IMR-90 (cell line): ENCODE results near the gene PTPRG. TPM values are rescaled to one million over a fixed set of nuclear protein-coding genes. Genes with fewer than 3 reads are reported as not detected.

Source experiments
- ATAC-seq: fragments of 200-7000 bp; cut with Tn5 transposase; 2 replicates; pipeline ENCODE4 v1.9.1; 2020; ENCODE audit warnings: low read depth, mild to moderate bottlenecking, moderate library complexity
- BruUV-seq: library from RNA; stranded (reverse); fragments of 400-500 nt; replicated peaks from 2 replicates; lab custom pipeline; 2021; lab: Mats Ljungman, UMichigan
- CTCF ChIA-PET: fragments of 300-600 bp; formaldehyde crosslinking; extraction: SDS; loops from one replicate; lab custom pipeline; 2021; ENCODE audit warnings: antibody characterized with exemption; lab: Yijun Ruan, JAX
- POLR2A ChIA-PET: fragments of 300-600 bp; sonication (Branson Sonifier 250); formaldehyde crosslinking; loops from one replicate; lab custom pipeline; 2022; ENCODE audit warnings: antibody characterized with exemption; ENCODE audit not compliant: unreplicated experiment; lab: Charles Lee
- DNase-seq: peaks from one replicate; pipeline ENCODE4 v3.0.0; 2013
- H2AFZ ChIP-seq: replicated peaks from 2 replicates; pipeline ENCODE3; 2013; ENCODE audit warnings: low read length, mild to moderate bottlenecking; ENCODE audit not compliant: poor library complexity
- H2AK5ac ChIP-seq: 2 replicates; pipeline ENCODE4 v1.6.1; 2013; ENCODE audit warnings: low read depth, low read length, inconsistent platforms
- H2AK9ac ChIP-seq: replicated peaks from 2 replicates; pipeline ENCODE3; 2013; ENCODE audit warnings: mild to moderate bottlenecking, low read depth, low read length, moderate library complexity; ENCODE audit not compliant: poor library complexity
- H2BK120ac ChIP-seq: 2 replicates; pipeline ENCODE4 v1.6.1; 2013; ENCODE audit warnings: low read depth, low read length, inconsistent platforms
- H2BK15ac ChIP-seq: 3 replicates; pipeline ENCODE4 v1.6.1; 2013; ENCODE audit warnings: low read depth, low read length, inconsistent platforms
- H2BK20ac ChIP-seq: 2 replicates; pipeline ENCODE4 v1.6.1; 2013; ENCODE audit warnings: low read depth, mild to moderate bottlenecking, inconsistent platforms, low read length, moderate library complexity
- H2BK5ac ChIP-seq: 2 replicates; pipeline ENCODE4 v1.6.1; 2013; ENCODE audit warnings: mild to moderate bottlenecking, low read depth, low read length, inconsistent platforms; ENCODE audit not compliant: poor library complexity, severe bottlenecking
- H3K14ac ChIP-seq: replicated peaks from 2 replicates; pipeline ENCODE4 v1.6.1; 2013; ENCODE audit warnings: low read depth, low read length, inconsistent platforms
- H3K18ac ChIP-seq: 2 replicates; pipeline ENCODE4 v1.6.1; 2013; ENCODE audit warnings: low read depth, low read length, control low read depth
- H3K23ac ChIP-seq: 2 replicates; pipeline ENCODE4 v1.6.1; 2013; ENCODE audit warnings: low read depth, low read length, inconsistent platforms
- H3K27ac ChIP-seq: 2 replicates; pipeline ENCODE4 v1.5.1; 2013; ENCODE audit warnings: mild to moderate bottlenecking, control low read depth, low read length; ENCODE audit not compliant: insufficient read depth
- H3K27me3 ChIP-seq: 2 replicates; pipeline ENCODE4 v1.6.1; 2013; ENCODE audit warnings: low read length; ENCODE audit not compliant: control insufficient read depth, insufficient read depth
- H3K36me3 ChIP-seq: 2 replicates; pipeline ENCODE4 v1.6.1; 2013; ENCODE audit warnings: low read length, mixed read lengths; ENCODE audit not compliant: control insufficient read depth, insufficient read depth
- H3K4ac ChIP-seq: 2 replicates; pipeline ENCODE4 v1.6.1; 2013; ENCODE audit warnings: low read depth, low read length, inconsistent platforms
- H3K4me1 ChIP-seq: 2 replicates; pipeline ENCODE4 v1.6.1; 2013; ENCODE audit warnings: low read length, mixed read lengths; ENCODE audit not compliant: control insufficient read depth, insufficient read depth
- H3K4me2 ChIP-seq: 2 replicates; pipeline ENCODE4 v1.6.1; 2013; ENCODE audit warnings: low read depth, mild to moderate bottlenecking, control low read depth, low read length, moderate library complexity
- H3K4me3 ChIP-seq: 2 replicates; pipeline ENCODE4 v1.5.1; 2013; ENCODE audit warnings: low read depth, mild to moderate bottlenecking, control low read depth, low read length, moderate library complexity; ENCODE audit not compliant: insufficient read depth
- H3K56ac ChIP-seq: 2 replicates; pipeline ENCODE4 v1.6.1; 2013; ENCODE audit warnings: low read length, inconsistent platforms; ENCODE audit not compliant: insufficient read depth; ENCODE audit errors: extremely low read depth
- H3K79me1 ChIP-seq, 2 experiments: 2 replicates each; pipeline ENCODE4 v1.6.1; 2013; ENCODE audit warnings: low read length in 2 of 2, inconsistent platforms in 1 of 2, low read depth in 1 of 2
- H3K9ac ChIP-seq: 2 replicates; pipeline ENCODE4 v1.6.1; 2013; ENCODE audit warnings: low read depth, low read length, control low read depth
- H3K9me1 ChIP-seq: 2 replicates; pipeline ENCODE4 v1.6.1; 2013; ENCODE audit warnings: low read length, inconsistent platforms; ENCODE audit not compliant: insufficient read depth
- H3K9me3 ChIP-seq: 2 replicates; pipeline ENCODE4 v1.6.1; 2013; ENCODE audit warnings: low read length; ENCODE audit not compliant: control insufficient read depth, insufficient read depth
- H4K20me1 ChIP-seq: 2 replicates; pipeline ENCODE4 v1.6.1; 2013; ENCODE audit warnings: low read length, inconsistent platforms; ENCODE audit not compliant: insufficient read depth
- H4K5ac ChIP-seq: 2 replicates; pipeline ENCODE4 v1.6.1; 2013; ENCODE audit warnings: mild to moderate bottlenecking, low read depth, low read length, control low read depth
- H4K8ac ChIP-seq, 2 experiments: 2 replicates each; pipeline ENCODE4 v1.6.1; 2013; ENCODE audit warnings: low read depth in 2 of 2, low read length in 2 of 2, control low read depth in 1 of 2, inconsistent platforms in 1 of 2
- H4K91ac ChIP-seq: 2 replicates; pipeline ENCODE4 v1.6.1; 2013; ENCODE audit warnings: low read depth, low read length, inconsistent platforms; ENCODE audit not compliant: insufficient read depth
- CEBPB ChIP-seq: IDR thresholded peaks from 2 replicates; pipeline ENCODE4 v1.6.1; 2012; ENCODE audit warnings: low read depth, low read length, improper control_type of control experiment
- CTCF ChIP-seq: conservative IDR thresholded peaks from 2 replicates; pipeline ENCODE4 v1.5.1; 2012; ENCODE audit warnings: mild to moderate bottlenecking, low read depth, low read length, improper control_type of control experiment
- FOS ChIP-seq: fragments of 150-350 bp; IDR thresholded peaks from 2 replicates; pipeline ENCODE4 v1.6.1; 2016; ENCODE audit warnings: low read depth, low read length
- MAFK ChIP-seq: IDR thresholded peaks from 2 replicates; pipeline ENCODE4 v1.6.1; 2012; ENCODE audit warnings: low read depth, low read length, improper control_type of control experiment
- MXI1 ChIP-seq: IDR thresholded peaks from 2 replicates; pipeline ENCODE4 v1.6.1; 2012; ENCODE audit warnings: low read depth, mild to moderate bottlenecking, low read length, moderate library complexity, borderline replicate concordance
- POLR2A ChIP-seq: IDR thresholded peaks from 2 replicates; pipeline ENCODE4 v1.6.1; 2012; ENCODE audit warnings: mild to moderate bottlenecking, low read depth, low read length
- RAD21 ChIP-seq: IDR thresholded peaks from 2 replicates; pipeline ENCODE4 v1.6.1; 2012; ENCODE audit warnings: low read length, improper control_type of control experiment
- RCOR1 ChIP-seq: IDR thresholded peaks from 2 replicates; pipeline ENCODE4 v1.6.1; 2012; ENCODE audit warnings: mild to moderate bottlenecking, low read length, improper control_type of control experiment; ENCODE audit not compliant: insufficient replicate concordance
- RFX5 ChIP-seq: IDR thresholded peaks from 2 replicates; pipeline ENCODE4 v1.8.0; 2012; ENCODE audit warnings: low read depth, mild to moderate bottlenecking, low read length, moderate library complexity
- SMC3 ChIP-seq: fragments of 150-350 bp; IDR thresholded peaks from 2 replicates; pipeline ENCODE4 v1.6.1; 2016; ENCODE audit warnings: low read depth, mild to moderate bottlenecking, antibody characterized with exemption, low read length, moderate library complexity
- WGBS, 2 experiments: methylation state at CpG; one replicate each; pipeline versions ENCODE4 v1.1.5 to v1.1.7; 2013; ENCODE audit warnings: missing lambda C conversion rate in 2 of 2; ENCODE audit not compliant: insufficient read length in 1 of 2; ENCODE audit errors: extremely low coverage in 2 of 2; 5-methylcytosine and 5-hydroxymethylcytosine counted together
- dilution Hi-C: fragments of 300-500 bp; cut with HindIII; formaldehyde crosslinking; loops from one replicate; pipeline ENCODE4 v1.14.3; 2018; ENCODE audit warnings: low sequenced_read_pairs; ENCODE audit not compliant: unreplicated experiment
- in situ Hi-C: fragments of 300-500 bp; cut with MboI; formaldehyde crosslinking; loops from 3 replicates; pipeline ENCODE4 v1.14.3; 2019; ENCODE audit warnings: low sequenced_read_pairs, inconsistent platforms, mixed read lengths
- intact Hi-C: fragments of 100-400 bp; cut with micrococcal nuclease; formaldehyde crosslinking; loops from 2 replicates; pipeline ENCODE4 v1.10.0; 2022
- polyA plus RNA-seq, 3 experiments: library from polyadenylated mRNA; depleted of rRNA; stranded (reverse); fragments of >200 nt; gene quantifications; 2 replicates each; pipeline ENCODE4 v1.2.3, GENCODE V29; 2012; ENCODE audit warnings: low replicate concordance in 1 of 3
- total RNA-seq: library from RNA; depleted of rRNA; stranded (reverse); fragments of >200 nt; gene quantifications from 2 replicates; pipeline ENCODE4 v1.2.3, GENCODE V29; 2012
- TF ChIP-seq, protein P1 (sequence below): fragments of 150-350 bp; IDR thresholded peaks from 2 replicates; pipeline ENCODE4 v1.6.1; 2016; ENCODE audit warnings: low read depth, mild to moderate bottlenecking, low read length, moderate library complexity, borderline replicate concordance
- TF ChIP-seq, protein P2 (sequence below): fragments of 150-350 bp; IDR thresholded peaks from 2 replicates; pipeline ENCODE4 v1.6.1; 2017; ENCODE audit warnings: mild to moderate bottlenecking, antibody characterized with exemption, low read length, low read depth

The PTPRG gene
- total and polyA plus RNA-seq, 2 of the 4 experiments (the other 2 are of a cell fraction): 7.7 to 31.0 TPM

- H3K23ac ChIP-seq: no peak overlapping the region
- no peak overlapping the region for H3K27ac ChIP-seq
- ATAC-seq: no peak
- H3K4ac ChIP-seq: no peak overlapping the region
- peaks cover 6% of the 10 kb centered on the region for H3K9me1 ChIP-seq
- WGBS, 2 experiments: no CpG with 5 or more reads among the region's 5 CpGs
- no TSS peak for BruUV-seq
- dilution Hi-C loops: no loop called here
- no peak overlapping the region for H2AK5ac ChIP-seq
- H3K27me3 ChIP-seq: no peaks in the 10 kb centered on the region
- H4K8ac ChIP-seq: no peak overlapping the region
- no peaks in the 10 kb centered on the region; a peak in 1 of 4 replicates for H3K79me1 ChIP-seq
- H3K18ac ChIP-seq: no peak overlapping the region
- H4K5ac ChIP-seq: no peak overlapping the region
- no peak for DNase-seq
- no peak overlapping the region for H2BK120ac ChIP-seq
- peaks cover 3% of the 10 kb centered on the region; the same call in 1 of the 2 replicates for H3K36me3 ChIP-seq
- TF ChIP-seq, protein P1, sequence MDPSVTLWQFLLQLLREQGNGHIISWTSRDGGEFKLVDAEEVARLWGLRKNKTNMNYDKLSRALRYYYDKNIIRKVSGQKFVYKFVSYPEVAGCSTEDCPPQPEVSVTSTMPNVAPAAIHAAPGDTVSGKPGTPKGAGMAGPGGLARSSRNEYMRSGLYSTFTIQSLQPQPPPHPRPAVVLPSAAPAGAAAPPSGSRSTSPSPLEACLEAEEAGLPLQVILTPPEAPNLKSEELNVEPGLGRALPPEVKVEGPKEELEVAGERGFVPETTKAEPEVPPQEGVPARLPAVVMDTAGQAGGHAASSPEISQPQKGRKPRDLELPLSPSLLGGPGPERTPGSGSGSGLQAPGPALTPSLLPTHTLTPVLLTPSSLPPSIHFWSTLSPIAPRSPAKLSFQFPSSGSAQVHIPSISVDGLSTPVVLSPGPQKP: no peak
- no peak for TF ChIP-seq FOS
- TF ChIP-seq RFX5: no peak
- TF ChIP-seq CEBPB: no peak
- no peak for TF ChIP-seq MXI1
- no peak for TF ChIP-seq RAD21
- no peak for TF ChIP-seq RCOR1
- TF ChIP-seq SMC3: no peak
- no peak for TF ChIP-seq MAFK
- TF ChIP-seq POLR2A: no peak
- TF ChIP-seq CTCF: no peak
- TF ChIP-seq, protein P2, sequence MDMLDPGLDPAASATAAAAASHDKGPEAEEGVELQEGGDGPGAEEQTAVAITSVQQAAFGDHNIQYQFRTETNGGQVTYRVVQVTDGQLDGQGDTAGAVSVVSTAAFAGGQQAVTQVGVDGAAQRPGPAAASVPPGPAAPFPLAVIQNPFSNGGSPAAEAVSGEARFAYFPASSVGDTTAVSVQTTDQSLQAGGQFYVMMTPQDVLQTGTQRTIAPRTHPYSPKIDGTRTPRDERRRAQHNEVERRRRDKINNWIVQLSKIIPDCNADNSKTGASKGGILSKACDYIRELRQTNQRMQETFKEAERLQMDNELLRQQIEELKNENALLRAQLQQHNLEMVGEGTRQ: no peak
- H3K14ac ChIP-seq: no peak overlapping the region
- no peaks in the 10 kb centered on the region for H4K20me1 ChIP-seq
- H3K4me3 ChIP-seq: no peak overlapping the region
- no peak overlapping the region for H3K4me2 ChIP-seq
- CTCF ChIA-PET: no interaction called here
- H3K56ac ChIP-seq: no peak overlapping the region
- H2BK20ac ChIP-seq: no peak overlapping the region
- H2BK5ac ChIP-seq: no peak overlapping the region
- no peak overlapping the region for H2AK9ac ChIP-seq
- H3K4me1 ChIP-seq: no peaks in the 10 kb centered on the region
- intact Hi-C loops: loop anchor here (10.0 kb wide), 1 partner anchor 546 kb away; no protein-coding TSS in a partner anchor
- in situ Hi-C loops: no loop called here
- H3K9ac ChIP-seq: no peak overlapping the region
- no peak overlapping the region for H2BK15ac ChIP-seq
- H2AFZ ChIP-seq: no peak overlapping the region
- POLR2A ChIA-PET: no interaction called here
- no peak overlapping the region for H4K91ac ChIP-seq
- no peaks in the 10 kb centered on the region for H3K9me3 ChIP-seq
These were observed 619.1 kb downstream of the PTPRG start for GRCh38 chr3:62180514-62180913.
